NK-92 (cell line): ENCODE data around the gene FAT1.

Experiments used
- DNase-seq: peaks from one replicate; lab custom pipeline; 2025; ENCODE audit not compliant: unreplicated experiment; lab: John Stamatoyannopoulos, UW

The FAT1 gene

GRCh38 chr4:186570193-186570996, 153.3 kb downstream of the FAT1 start:
- no peak for DNase-seq

GRCh38 chr4:186569533-186570192, 154.0 kb downstream of the FAT1 start:
- DNase-seq: no peak

- DNase-seq: no peak
These were observed 157.6 kb downstream of the FAT1 start for GRCh38 chr4:186566068-186566467.

GRCh38 chr4:186563761-186564160, 159.9 kb downstream of the FAT1 start:
- DNase-seq: no peak

- DNase-seq: no peak
These were observed 161.9 kb downstream of the FAT1 start for GRCh38 chr4:186561748-186562147.

- no peak for DNase-seq
These were observed 163.0 kb downstream of the FAT1 start for GRCh38 chr4:186560647-186561046.

- no peak for DNase-seq
These were observed 166.2 kb downstream of the FAT1 start for GRCh38 chr4:186557486-186557885.

GRCh38 chr4:186557061-186557460, 166.6 kb downstream of the FAT1 start:
- no peak for DNase-seq

- no peak for DNase-seq
These were observed 168.5 kb downstream of the FAT1 start, which contains the start of gene MTNR1A for GRCh38 chr4:186554914-186555827. TSS of gene MTNR1A (minus strand) at chr4:186555567. CDS start at chr4:186555365, 202 bp downstream.

- no peak for DNase-seq
These were observed 169.1 kb downstream of the FAT1 start for GRCh38 chr4:186554539-186554913.

GRCh38 chr4:186553717-186554116, 169.9 kb downstream of the FAT1 start:
- no peak for DNase-seq

- DNase-seq: no peak
These were observed 171.8 kb downstream of the FAT1 start for GRCh38 chr4:186551849-186552248.

GRCh38 chr4:186545436-186545835, 178.2 kb downstream of the FAT1 start:
- DNase-seq: no peak

GRCh38 chr4:186543206-186543605, 180.4 kb downstream of the FAT1 start:
- DNase-seq: no peak

GRCh38 chr4:186541801-186542200, 181.9 kb downstream of the FAT1 start:
- DNase-seq: no peak

GRCh38 chr4:186537843-186538521, 185.7 kb downstream of the FAT1 start:
- DNase-seq: no peak
